ENCODE results near the gene RGR. TPM values are rescaled to one million over a fixed set of nuclear protein-coding genes. Genes with fewer than 3 reads are reported as not detected.

RGR gene
- total RNA-seq, 2 experiments from 2014 or later: not detected

DNA sequence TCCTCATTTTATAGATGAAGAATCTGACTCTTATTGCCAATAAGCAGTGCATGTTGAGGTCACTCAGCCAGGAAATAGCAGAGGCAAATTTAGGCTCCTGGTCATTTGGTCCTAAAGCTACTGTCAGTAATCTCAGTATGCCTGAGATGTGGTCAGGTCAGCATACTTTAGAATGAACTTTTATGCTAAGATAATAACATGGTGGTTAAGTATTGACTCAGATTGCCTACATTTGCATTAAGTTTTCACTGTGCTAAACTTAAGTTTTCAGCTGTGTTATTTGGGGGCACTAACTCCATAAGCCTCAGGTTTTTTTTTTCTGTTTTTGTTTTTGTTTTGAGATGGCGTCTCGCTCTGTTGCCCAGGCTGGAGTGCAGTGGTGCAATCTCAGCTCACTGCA, 47.6 kb downstream of the RGR start:
- H3K4me1 Mint-ChIP-seq: peaks cover 17% of the 10 kb centered on the region
- H3K9me3 Mint-ChIP-seq: no peaks in the 10 kb centered on the region
- no peak overlapping the region for H3K4me3 Mint-ChIP-seq
- no peaks in the 10 kb centered on the region for H3K36me3 Mint-ChIP-seq
- H3K27ac Mint-ChIP-seq: no peak overlapping the region
- DNase-seq: no peak
- H3K27me3 Mint-ChIP-seq: no peaks in the 10 kb centered on the region

DNA sequence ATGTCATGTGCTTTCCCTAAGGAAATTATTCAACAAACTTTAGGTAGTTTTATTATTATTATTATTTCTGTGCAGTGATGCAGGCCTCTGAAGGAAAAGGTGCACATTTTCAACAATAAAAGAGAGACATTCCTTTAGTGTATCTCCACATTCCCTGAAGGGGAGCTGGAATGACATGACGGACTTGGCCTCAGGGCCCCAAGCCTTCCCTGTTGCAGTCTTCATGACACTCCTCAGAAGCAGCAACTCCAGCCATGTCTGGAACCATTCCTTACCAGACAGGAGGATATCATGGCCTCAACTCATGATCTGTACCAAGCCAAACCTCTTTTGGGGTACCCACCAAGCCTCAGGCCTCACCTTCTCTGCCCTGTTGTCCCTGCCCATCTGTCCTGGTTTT, 48.3 kb downstream of the RGR start:
- H3K27me3 Mint-ChIP-seq: no peaks in the 10 kb centered on the region
- no peaks in the 10 kb centered on the region for H3K9me3 Mint-ChIP-seq
- H3K4me3 Mint-ChIP-seq: no peak overlapping the region
- H3K36me3 Mint-ChIP-seq: no peaks in the 10 kb centered on the region
- H3K27ac Mint-ChIP-seq: no peak overlapping the region
- peaks cover 17% of the 10 kb centered on the region for H3K4me1 Mint-ChIP-seq
- no peak for DNase-seq

DNA sequence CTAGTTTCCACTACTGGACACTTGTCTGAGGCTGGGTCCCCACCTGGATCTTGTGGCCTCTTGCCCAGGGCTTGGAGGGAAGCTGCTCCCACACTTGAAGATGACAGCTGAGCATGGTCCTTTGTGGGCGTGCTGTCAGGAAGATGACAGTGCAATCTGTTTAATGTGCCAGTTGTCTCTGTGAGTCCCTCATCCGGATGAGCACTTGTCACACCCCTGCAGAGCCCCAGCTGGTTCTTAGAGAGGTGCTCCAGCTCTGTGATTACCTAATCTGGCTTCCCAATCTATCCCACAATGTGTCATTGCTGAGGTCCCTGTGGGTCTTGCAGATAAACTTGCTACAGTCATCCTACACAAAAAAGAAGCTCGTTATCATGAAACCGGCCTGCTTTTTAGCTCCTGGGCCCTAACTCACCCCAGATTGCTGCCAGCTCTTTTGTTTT, 48.7 kb downstream of the RGR start:
- no peak overlapping the region for H3K4me3 Mint-ChIP-seq
- H3K27ac Mint-ChIP-seq: no peak overlapping the region
- peak; percentile 14 for DNase-seq
- no peaks in the 10 kb centered on the region for H3K9me3 Mint-ChIP-seq
- H3K36me3 Mint-ChIP-seq: no peaks in the 10 kb centered on the region
- peaks cover 3% of the 10 kb centered on the region for H3K27me3 Mint-ChIP-seq
- H3K4me1 Mint-ChIP-seq: peaks cover 17% of the 10 kb centered on the region

DNA sequence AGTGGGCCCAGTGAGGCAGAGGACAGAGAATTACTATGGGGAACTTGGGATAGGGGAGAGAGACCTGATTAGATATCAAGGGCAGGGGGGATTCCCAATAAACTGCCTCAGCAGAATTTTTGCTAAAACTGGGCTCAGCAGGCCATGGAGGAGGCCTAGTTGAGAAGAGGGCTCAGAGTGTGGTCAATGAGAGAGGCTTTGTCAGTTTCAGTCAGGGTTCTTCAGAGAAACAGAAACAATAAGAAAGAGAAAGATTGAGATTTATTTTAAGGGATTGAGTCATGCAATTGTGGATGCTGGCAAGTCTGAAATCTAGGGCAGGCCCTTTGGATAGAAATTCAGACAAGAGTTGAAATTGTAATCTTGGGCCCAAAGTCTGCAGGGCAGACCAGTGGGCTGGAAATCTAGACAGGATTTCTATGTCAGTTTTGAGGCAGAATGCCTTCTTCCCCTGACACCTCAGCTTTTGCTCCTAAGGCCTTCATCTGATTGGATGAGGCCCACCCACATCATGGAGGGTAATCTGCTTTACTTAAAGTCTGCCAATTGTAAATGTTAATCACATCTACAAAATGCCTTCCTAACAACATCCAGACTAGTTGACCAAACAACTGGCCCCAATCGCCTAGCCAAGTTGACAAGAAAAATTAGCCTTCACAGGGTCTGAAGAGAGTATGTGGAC, 50.1 kb downstream of the RGR start:
- Mint-ChIP-seq H3K4me3 (no peak overlapping the region), H3K27me3 (peaks cover 3% of the 10 kb centered on the region), H3K4me1 (peaks cover 17% of the 10 kb centered on the region), H3K36me3 (no peaks in the 10 kb centered on the region), H3K27ac (no peak overlapping the region), H3K9me3 (no peaks in the 10 kb centered on the region)
- DNase-seq: no peak

DNA sequence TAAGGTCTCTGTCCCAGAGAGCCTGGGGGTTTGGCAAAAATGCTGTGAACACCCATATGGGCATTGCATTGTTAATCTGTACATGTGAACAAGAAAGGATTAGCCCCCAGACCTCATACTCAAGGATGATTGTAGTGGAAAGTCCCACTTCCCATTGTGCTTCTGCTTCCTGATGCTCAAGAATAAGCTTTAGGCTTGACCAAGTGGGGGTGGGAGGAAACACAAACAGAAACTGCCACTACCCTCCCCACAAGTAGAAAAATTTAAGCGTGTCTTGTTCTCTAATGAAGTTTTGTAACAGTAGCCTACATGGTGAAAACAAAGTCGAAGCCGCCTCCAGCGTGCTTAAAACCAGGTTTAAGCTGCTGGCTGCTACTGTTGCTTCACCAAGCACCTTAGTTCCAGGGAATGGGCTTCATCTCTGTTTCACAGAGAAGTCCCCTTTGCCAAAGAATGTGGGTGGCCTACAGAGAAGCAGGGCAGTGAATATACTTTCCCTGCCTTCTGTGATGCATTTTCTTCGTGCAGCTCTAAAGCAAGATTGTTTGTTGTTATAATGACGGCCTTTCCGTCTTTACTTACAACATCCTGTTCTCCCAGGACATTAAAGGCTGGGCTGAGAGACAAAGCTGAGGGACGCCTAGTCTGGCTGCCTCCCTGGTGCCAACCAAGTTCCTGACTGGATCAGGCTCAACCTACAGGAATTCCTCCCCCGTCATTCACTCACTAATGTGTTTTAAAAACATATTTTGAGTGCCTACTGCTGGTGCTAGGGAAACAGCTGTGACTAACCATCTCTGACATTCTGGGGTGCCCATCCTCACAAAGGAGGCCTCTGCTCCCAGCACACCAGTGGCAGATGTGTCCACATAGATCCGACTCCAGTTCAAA, 51.5 kb downstream of the RGR start:
- H3K27ac Mint-ChIP-seq: no peak overlapping the region

DNA sequence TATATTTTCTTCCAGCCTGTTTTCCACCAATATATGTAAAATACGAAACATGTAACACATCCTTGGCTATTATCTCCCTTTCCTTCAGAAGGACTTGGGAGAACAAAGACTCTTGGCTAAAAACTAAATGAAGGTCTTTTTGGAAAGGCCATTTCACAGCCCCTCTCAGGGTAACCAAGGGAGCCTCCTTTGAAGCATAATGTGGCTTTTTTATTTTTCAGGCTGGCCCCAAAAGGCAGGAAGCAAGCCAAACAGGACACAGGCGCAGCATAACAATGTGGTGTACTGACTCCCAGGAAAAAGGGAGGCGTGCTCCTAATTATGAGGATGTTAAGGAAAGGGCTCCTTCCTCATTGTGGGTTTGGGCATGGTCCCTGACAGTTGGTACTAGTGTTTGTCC, 53.2 kb downstream of the RGR start:
- no peak overlapping the region for H3K27ac Mint-ChIP-seq
- no peak for DNase-seq
- no peaks in the 10 kb centered on the region for H3K36me3 Mint-ChIP-seq
- peaks cover 17% of the 10 kb centered on the region for H3K4me1 Mint-ChIP-seq
- no peak overlapping the region for H3K4me3 Mint-ChIP-seq
- H3K9me3 Mint-ChIP-seq: no peaks in the 10 kb centered on the region
- H3K27me3 Mint-ChIP-seq: peaks cover 3% of the 10 kb centered on the region

More for the DNA sequence above, 51.5 kb downstream of the RGR start:
- no peak for DNase-seq
- no peak overlapping the region for H3K4me3 Mint-ChIP-seq
- H3K36me3 Mint-ChIP-seq: no peaks in the 10 kb centered on the region
- H3K9me3 Mint-ChIP-seq: no peaks in the 10 kb centered on the region
- peaks cover 17% of the 10 kb centered on the region for H3K4me1 Mint-ChIP-seq
- peaks cover 3% of the 10 kb centered on the region for H3K27me3 Mint-ChIP-seq

DNA sequence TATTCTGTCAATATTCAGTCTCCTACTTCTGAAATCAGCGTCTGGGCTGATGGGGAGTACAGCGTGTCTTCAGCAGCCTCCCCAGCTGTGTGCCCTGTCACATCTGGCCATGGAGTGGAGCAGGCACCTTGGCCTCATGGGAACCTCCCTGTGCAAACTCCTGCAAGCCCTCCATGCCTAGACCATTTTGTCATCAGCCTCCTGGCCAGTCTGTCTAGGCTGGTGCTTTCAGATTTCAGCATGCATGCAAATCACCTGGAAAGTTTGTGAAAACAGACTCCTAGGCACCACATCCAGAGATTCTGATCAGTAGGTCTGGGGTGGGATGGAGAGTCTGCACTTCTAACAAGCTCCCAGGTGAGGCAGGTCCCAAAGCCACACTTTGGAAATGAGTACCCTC, 57.4 kb downstream of the RGR start:
- Mint-ChIP-seq H3K27ac (no peak overlapping the region), H3K36me3 (no peaks in the 10 kb centered on the region), H3K4me3 (no peak overlapping the region), H3K9me3 (no peaks in the 10 kb centered on the region), H3K27me3 (peaks cover 6% of the 10 kb centered on the region), H3K4me1 (peaks cover 10% of the 10 kb centered on the region)
- no peak for DNase-seq

DNA sequence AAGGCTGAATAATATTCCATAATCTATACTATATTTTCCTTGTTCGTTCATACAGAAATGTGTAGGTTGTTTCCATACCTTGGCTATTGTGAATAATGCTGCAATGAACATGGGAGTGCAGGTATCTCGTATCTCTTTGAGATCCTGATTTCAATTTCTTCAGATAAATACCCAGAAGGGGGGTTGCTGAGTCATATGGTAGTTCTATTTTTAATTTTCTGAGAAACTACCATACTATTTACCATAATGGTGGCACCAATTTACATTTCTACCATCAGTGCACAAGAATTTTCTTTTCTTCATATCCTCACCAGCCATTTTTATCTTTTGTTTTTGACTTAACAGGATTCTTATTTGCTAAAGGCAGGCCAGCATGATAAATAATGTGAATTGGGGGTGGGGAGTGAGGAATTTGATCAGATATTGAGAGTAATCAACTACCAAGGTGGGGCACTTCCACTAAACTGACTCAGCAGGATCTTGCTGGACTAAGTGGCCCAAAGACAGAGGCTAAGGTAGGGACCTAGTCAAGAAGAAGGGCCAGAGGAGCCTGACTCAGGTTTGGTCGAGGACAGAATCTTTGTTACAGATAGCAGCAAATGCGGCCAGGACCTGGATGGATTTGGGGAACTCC, 62.0 kb downstream of the RGR start:
- Mint-ChIP-seq H3K4me3 (no peak overlapping the region), H3K4me1 (peaks cover 31% of the 10 kb centered on the region), H3K9me3 (no peaks in the 10 kb centered on the region), H3K27ac (peak overlapping the region; percentile 68), H3K36me3 (no peaks in the 10 kb centered on the region), H3K27me3 (peaks cover 3% of the 10 kb centered on the region)
- no peak for DNase-seq

DNA sequence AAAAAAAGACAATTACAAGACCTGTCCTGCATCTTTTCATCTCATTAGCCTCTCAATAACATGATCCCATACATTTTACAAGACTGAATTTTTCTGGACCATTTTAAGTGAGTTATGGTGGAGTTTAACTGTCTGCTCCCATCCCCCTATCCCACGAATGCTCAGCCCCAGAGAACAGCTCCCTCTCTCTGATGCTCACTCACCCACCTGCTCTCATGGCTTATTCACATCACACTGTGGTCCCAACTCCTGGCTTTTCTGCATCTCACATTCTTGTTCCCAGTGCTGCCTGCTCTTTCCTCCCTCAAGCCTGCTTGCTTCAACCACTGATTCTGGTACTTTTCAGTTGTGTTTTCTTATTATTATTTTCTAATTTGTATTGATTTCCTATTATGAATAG, 63.2 kb downstream of the RGR start:
- no peak overlapping the region for H3K4me3 Mint-ChIP-seq

DNA sequence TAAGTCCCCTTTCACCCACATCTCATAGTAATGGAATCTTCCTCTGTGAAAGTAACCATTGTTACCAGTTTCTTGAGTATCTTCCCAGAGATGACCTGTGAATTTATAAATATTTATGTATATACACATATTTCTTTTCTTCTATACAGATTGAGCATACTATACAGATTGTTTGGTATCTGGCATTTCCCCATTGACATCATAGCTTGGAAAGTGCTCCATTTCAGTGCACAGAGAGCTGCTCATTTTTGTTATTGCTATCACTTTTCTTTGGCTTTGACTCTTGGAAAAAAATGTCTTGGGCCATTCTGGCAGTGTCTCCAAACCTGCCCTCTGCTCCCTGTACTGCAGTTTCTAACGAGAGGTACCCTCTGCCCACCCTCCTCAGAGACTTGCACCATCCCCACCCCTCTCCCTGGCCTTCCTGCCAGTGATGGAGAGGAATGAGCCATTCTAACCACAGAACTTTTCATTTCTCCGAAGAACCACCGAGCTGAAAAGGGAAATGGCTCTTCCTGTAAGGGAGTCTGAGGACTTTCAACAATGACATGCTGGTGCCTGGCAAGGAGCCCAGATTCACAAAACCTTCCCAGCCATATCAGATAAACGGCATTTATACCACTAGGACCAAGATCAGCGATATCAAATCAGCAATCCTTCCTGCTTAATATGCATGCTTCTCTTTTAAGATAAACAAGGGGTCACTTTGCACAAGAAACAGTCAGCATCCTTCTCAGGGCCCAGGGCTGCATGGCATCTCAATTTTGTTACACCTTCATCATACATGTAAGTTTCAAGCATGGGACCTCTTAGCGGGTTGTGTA, 63.8 kb downstream of the RGR start:
- peak; percentile 52 for DNase-seq
- H3K36me3 Mint-ChIP-seq: no peaks in the 10 kb centered on the region
- peak overlapping the region; percentile 87 for H3K27ac Mint-ChIP-seq
- peaks cover 31% of the 10 kb centered on the region for H3K4me1 Mint-ChIP-seq
- peak overlapping the region; percentile 41 for H3K4me3 Mint-ChIP-seq
- H3K9me3 Mint-ChIP-seq: no peaks in the 10 kb centered on the region
- H3K27me3 Mint-ChIP-seq: peaks cover 3% of the 10 kb centered on the region

More for the DNA sequence above, 63.2 kb downstream of the RGR start:
- Mint-ChIP-seq H3K27me3 (peaks cover 3% of the 10 kb centered on the region), H3K4me1 (peaks cover 31% of the 10 kb centered on the region), H3K9me3 (no peaks in the 10 kb centered on the region), H3K27ac (no peak overlapping the region), H3K36me3 (no peaks in the 10 kb centered on the region)
- no peak for DNase-seq

Other genes starting within 250 kb of the RGR start
- 100 to 1,000 TPM; 218 to 227 TPM for gene GHITM, start 105.5 kb upstream of the RGR start, total RNA-seq
- not detected for gene GPR15LG, start 71.3 kb upstream of the RGR start, total RNA-seq
- gene CDHR1, start 50.5 kb upstream of the RGR start, total RNA-seq: 1 to 10 TPM in 1 of 2 experiments, under 1 TPM in 1; 0.91 to 1.6 TPM
- gene LRIT2, start 19.5 kb upstream of the RGR start, total RNA-seq: not detected
- not detected for gene LRIT1, start 3.5 kb upstream of the RGR start, total RNA-seq
- gene CCSER2, start 83.5 kb downstream of the RGR start, total RNA-seq: 10 to 100 TPM; 42.4 to 43.8 TPM